Stomach (tissue), 9 donors: ENCODE results near the gene KAT2A. TPM values are rescaled to one million over a fixed set of nuclear protein-coding genes. Genes with fewer than 3 reads are reported as not detected.

ENCODE experiments used
- DNase-seq, 2 donors: peaks; one replicate each; pipeline versions ENCODE4 v3.0.0 to v3.0.0-alpha.2; 2013 to 2019
- H3K27ac ChIP-seq, 5 donors: fragments of 200-600 bp in 4 of 5; sonication (generic) in 4 of 5; one replicate each; pipeline ENCODE4 v1.5.1; 2013 to 2019; ENCODE audit warnings: mild to moderate bottlenecking in 1 of 5, moderate library complexity in 1 of 5
- H3K27me3 ChIP-seq, 3 donors: fragments of 200-600 bp; sonication (generic); one replicate each; pipeline ENCODE4 v1.5.1; 2017 to 2019; ENCODE audit warnings: mixed run types in 1 of 3
- H3K36me3 ChIP-seq, 4 donors: fragments of 200-600 bp; sonication (generic); 1 replicate in 3 of 4; 2 replicates in 1 of 4; pipeline ENCODE4 v1.5.1; 2016 to 2019
- H3K4me1 ChIP-seq, 4 donors: fragments of 200-600 bp; sonication (generic); one replicate each; pipeline ENCODE4 v1.5.1; 2016 to 2019
- H3K4me3 ChIP-seq, 4 donors: fragments of 200-600 bp; sonication (generic) in 3 of 4; one replicate each; pipeline ENCODE4 v1.5.1; 2016 to 2019; ENCODE audit warnings: mild to moderate bottlenecking in 1 of 4
- H3K9me3 ChIP-seq, 4 donors: fragments of 200-600 bp; sonication (generic); one replicate each; pipeline ENCODE4 v1.5.1; 2016 to 2019
- EP300 ChIP-seq: sonication (generic); formaldehyde crosslinking; IDR thresholded peaks from one replicate; pipeline ENCODE4 v1.6.1; 2017; ENCODE audit warnings: antibody characterized with exemption
- POLR2A ChIP-seq, 4 donors: fragments of 450-650 bp; IDR thresholded peaks; one replicate each; pipeline ENCODE4 v1.6.1; 2016; ENCODE audit warnings: antibody characterized with exemption in 4 of 4, control low read depth in 2 of 4, mild to moderate bottlenecking in 1 of 4, moderate library complexity in 1 of 4
- POLR2AphosphoS5 ChIP-seq, 3 donors: sonication (generic); formaldehyde crosslinking; IDR thresholded peaks; one replicate each; pipeline ENCODE4 v1.6.1; 2016; ENCODE audit warnings: antibody characterized with exemption in 3 of 3
- WGBS, 5 donors: extraction: QIAGEN DNeasy Blood & Tissue Kit in 3 of 5; methylation state at CpG; one replicate each; pipeline versions ENCODE4 v1.1.5 to v1.1.7; 2013 to 2018; 5-methylcytosine and 5-hydroxymethylcytosine counted together
- intact Hi-C: fragments of 100-400 bp; cut with DNase I; formaldehyde crosslinking; loops from one replicate; pipeline ENCODE4 v1.15.1; 2023; ENCODE audit warnings: low total_unique reads
- polyA plus RNA-seq, 3 donors: library from polyadenylated mRNA; stranded (reverse); fragments of 200-250 nt; gene quantifications; one replicate each; pipeline ENCODE4 v1.2.3, GENCODE V29; 2013
- total RNA-seq, 5 donors: library from RNA; depleted of rRNA; stranded (reverse); fragments of >200 nt; gene quantifications; one replicate each; pipeline versions ENCODE4 v1.1.0 to v1.2.3, GENCODE V29; 2014 to 2016
- TF ChIP-seq, protein P1 (sequence below), 7 experiments: fragments of 450-650 bp in 4 of 7; fragments of 200-600 bp in 3 of 7; sonication (generic) in 3 of 7; IDR thresholded peaks; one replicate each; pipeline ENCODE4 v1.5.1; 2016 to 2019; ENCODE audit warnings: antibody characterized with exemption in 7 of 7, control low read depth in 2 of 7, mild to moderate bottlenecking in 1 of 7
- donor health status: healthy with polysubstance abuse.
- donor health status: Bipolar disorder and iron deficiency.
- donor health status: healthy.

The KAT2A gene
- total and polyA plus RNA-seq, 8 donors, result 10.1 to 114 (median 57.3) TPM

DNA sequence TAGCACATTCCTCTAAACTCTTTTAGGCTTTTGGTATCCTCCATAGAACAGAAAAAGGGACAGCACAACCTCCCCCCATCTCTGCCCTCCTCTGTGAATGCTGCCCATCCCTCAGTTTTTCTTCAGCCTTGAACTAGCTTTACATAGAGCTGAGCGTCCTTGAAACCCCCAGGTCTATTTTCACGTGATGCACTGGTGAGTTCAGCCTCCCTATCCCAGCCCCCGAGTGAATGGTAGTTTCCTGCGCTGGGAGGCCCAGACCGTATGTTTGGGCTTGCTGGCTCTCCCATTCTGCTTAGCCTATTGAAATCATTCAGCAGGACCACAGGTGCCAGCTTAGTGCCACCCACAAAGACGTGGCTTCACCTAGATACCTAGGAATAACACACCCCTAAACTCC is 45.4 kb downstream of the KAT2A start:
- H3K27ac ChIP-seq, result no peak overlapping the region

DNA sequence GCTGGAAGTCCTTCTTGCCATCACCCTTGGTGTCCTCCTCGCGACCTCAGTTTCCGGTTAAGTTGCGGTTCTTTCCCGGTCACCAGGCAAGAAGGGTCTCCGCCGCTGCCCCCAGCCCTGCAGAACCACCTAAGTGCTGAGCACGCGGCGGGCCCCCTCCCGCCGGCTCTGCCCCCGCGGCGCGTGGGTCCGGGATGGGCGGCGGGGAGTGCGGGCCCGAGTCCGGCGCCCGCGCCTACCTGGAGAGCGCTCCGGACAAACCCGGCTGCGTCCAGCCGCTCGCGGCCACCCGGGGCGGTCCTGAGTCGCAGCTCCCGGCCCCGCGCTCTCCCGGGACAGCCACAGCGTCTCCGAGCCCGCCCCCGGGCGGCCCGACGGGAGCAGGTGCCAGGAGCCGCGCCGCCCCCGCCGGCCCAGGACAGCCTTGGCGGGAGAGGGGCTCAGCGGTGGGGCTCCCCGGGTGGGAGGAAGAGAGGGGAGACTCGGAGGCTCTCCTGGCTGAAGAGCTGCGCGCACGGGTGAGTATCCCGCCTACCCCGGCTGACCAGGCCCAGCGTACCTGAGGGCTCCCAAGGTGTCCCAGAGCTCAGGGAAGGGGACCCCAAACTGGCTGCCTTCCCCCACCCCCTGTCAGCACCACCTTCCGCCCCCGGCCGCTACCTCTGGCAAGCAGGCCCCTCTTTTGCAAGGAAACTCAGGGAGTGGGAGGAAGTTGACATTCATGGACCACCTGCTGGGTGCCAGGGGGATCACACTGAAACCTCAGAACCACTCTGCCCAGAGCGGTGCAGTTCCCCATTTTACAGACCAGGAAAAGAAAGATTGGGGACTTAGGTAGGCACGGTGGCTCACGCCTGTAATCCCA is 48.6 kb downstream of the KAT2A start:
- Histone ChIP-seq H3K9me3 (no peaks in the 10 kb centered on the region), H3K27me3 (peaks cover 0 to 47% (median 27%) of the 10 kb centered on the region in 3 donors), H3K36me3 (no peaks in the 10 kb centered on the region), H3K4me3 (peak overlapping the region; percentile 33 to 49 (median 40)), H3K27ac (no peak overlapping the region), H3K4me1 (peaks cover 11 to 14% (median 12%) of the 10 kb centered on the region in 4 donors)
- DNase-seq, result peak; percentile 48 to 72
- WGBS, 5 donors, result 10 to 38% (median 14%) methylated on average over 9 to 67 of the region's 67 CpGs
- TF ChIP-seq, protein P1, sequence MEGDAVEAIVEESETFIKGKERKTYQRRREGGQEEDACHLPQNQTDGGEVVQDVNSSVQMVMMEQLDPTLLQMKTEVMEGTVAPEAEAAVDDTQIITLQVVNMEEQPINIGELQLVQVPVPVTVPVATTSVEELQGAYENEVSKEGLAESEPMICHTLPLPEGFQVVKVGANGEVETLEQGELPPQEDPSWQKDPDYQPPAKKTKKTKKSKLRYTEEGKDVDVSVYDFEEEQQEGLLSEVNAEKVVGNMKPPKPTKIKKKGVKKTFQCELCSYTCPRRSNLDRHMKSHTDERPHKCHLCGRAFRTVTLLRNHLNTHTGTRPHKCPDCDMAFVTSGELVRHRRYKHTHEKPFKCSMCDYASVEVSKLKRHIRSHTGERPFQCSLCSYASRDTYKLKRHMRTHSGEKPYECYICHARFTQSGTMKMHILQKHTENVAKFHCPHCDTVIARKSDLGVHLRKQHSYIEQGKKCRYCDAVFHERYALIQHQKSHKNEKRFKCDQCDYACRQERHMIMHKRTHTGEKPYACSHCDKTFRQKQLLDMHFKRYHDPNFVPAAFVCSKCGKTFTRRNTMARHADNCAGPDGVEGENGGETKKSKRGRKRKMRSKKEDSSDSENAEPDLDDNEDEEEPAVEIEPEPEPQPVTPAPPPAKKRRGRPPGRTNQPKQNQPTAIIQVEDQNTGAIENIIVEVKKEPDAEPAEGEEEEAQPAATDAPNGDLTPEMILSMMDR (IDR thresholded peaks at IDR 0.05), result peak in 1 of 7 experiments; percentile 10
- no peak for TF ChIP-seq EP300
- intact Hi-C loops, result no loop called here

More for the DNA sequence above, 45.4 kb downstream of the KAT2A start:
- Histone ChIP-seq H3K9me3 (no peaks in the 10 kb centered on the region), H3K4me3 (no peak overlapping the region), H3K27me3 (peaks cover 0 to 41% (median 26%) of the 10 kb centered on the region in 3 donors), H3K4me1 (peaks cover 11 to 14% (median 12%) of the 10 kb centered on the region in 4 donors), H3K36me3 (no peaks in the 10 kb centered on the region)
- TF ChIP-seq POLR2AphosphoS5 (IDR thresholded peaks at IDR 0.05) (no peak), EP300 (no peak), POLR2A (IDR thresholded peaks at IDR 0.05) (no peak)
- TF ChIP-seq, protein P1 (IDR thresholded peaks at IDR 0.05), result no peak
- intact Hi-C loops, result no loop called here
- DNase-seq, result no peak
- 74 to 79% (median 75%) methylated on average over 6 of the region's 6 CpGs for WGBS, 5 donors

DNA sequence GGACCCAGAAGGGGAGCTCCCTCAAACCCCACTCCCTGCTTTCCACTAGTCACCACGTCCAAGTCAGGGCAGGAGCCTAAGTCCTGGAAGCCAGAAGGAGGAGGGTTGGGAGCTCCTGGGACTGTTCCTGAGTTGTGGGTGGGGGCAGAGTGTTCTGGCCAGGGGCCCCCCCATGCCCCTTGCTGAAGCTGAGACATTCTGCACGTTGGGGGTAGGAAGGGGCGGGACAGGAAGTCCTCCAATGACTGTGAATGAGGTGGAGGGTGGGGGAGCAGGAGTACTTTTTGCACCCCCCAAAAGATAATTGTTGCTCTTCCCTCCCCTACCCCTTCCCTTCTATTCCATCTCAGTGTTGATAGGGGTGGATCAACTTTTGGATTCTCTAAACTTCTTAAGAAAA is 49.4 kb downstream of the KAT2A start:
- Histone ChIP-seq H3K27me3 (peaks cover 0 to 46% (median 27%) of the 10 kb centered on the region in 3 donors), H3K27ac (no peak overlapping the region), H3K9me3 (no peaks in the 10 kb centered on the region), H3K4me3 (peak overlapping the region in 3 of 4 donors; percentile 40 to 49 (median 40)), H3K36me3 (no peaks in the 10 kb centered on the region), H3K4me1 (peaks cover 11 to 14% (median 12%) of the 10 kb centered on the region in 4 donors)
- no peak for TF ChIP-seq EP300
- no peak for TF ChIP-seq POLR2AphosphoS5 (IDR thresholded peaks at IDR 0.05)
- TF ChIP-seq, protein P1 (IDR thresholded peaks at IDR 0.05), result no peak
- TF ChIP-seq POLR2A (IDR thresholded peaks at IDR 0.05), result no peak
- DNase-seq, result no peak
- WGBS, 5 donors, result 23 to 30% (median 28%) methylated on average over 3 of the region's 3 CpGs
- intact Hi-C loops, result no loop called here

DNA sequence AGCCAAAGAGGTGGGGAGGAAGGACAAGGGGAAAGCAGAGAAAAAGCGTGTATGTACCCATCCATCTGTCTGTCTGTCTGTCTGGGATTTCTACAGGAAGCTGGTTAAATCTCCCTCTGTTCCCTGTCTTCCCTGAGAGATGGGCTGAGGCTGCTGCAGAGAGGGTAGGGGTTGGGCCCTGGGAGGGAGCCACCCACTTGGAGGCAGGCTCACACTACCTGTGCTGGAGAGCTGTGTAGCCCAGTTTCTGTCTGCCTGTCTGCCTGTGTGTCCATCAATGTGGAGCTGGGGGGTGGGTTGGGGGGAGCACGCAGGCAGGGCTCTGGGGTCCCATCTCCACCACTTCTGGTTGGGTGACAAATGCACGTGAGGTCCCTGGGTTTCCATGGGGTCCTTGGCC is 52.2 kb downstream of the KAT2A start:
- Histone ChIP-seq H3K4me1 (peaks cover 11 to 14% (median 12%) of the 10 kb centered on the region in 4 donors), H3K36me3 (no peaks in the 10 kb centered on the region), H3K27ac (no peak overlapping the region), H3K27me3 (peaks cover 0 to 45% (median 27%) of the 10 kb centered on the region in 3 donors), H3K4me3 (no peak overlapping the region), H3K9me3 (no peaks in the 10 kb centered on the region)
- no peak for DNase-seq
- no peak for TF ChIP-seq POLR2A (IDR thresholded peaks at IDR 0.05)
- TF ChIP-seq EP300, result no peak
- TF ChIP-seq POLR2AphosphoS5 (IDR thresholded peaks at IDR 0.05), result no peak
- TF ChIP-seq, protein P1 (IDR thresholded peaks at IDR 0.05), result no peak
- intact Hi-C loops, result no loop called here
- WGBS, 5 donors, result 65 to 74% (median 71%) methylated on average over 2 to 3 of the region's 3 CpGs
